HG02678 (cell line): ENCODE measurements around the gene STX16.

ENCODE experiments used
- ATAC-seq: cut with Tn5 transposase; IDR thresholded peaks from one replicate; pipeline ENCODE4 v1.9.1; 2021; ENCODE audit warnings: mild to moderate bottlenecking, moderate library complexity; ENCODE audit not compliant: unreplicated experiment

STX16 gene

DNA sequence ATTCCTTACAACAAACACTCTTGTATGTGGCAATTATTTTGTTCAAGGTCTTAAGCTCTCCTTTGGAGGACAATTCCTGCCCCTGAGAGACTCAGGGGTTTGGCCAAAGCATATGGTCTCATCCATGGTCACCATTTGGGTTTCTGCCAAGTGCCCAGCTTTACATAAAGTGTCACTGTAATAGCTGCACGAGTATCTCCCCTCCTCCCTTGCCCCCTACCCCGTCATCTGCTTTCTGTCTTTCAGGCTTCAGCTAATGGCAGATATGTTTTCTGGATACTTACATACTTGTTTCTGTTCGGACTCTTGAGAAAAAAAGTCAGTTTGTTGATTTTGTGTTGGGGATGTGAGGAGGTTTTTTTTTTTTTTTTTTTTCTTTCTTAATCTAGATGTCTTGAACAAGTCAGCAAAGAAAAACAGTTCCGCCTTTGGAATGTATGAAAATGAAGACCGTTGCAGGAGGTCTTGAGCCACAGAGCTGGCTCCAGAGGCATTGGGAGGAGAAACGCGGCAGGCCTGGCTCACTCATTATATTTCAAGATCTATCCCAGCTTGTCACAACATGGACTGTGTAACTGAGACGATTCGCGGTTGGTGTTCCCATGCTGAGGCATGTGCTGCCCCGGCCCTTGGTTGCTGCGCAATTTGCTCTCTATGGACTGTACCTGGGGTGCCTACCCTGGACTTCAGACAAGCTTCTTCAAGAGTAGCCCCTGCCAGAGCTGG lies 32.6 kb upstream of the STX16 start:
- ATAC-seq, result no peak

DNA sequence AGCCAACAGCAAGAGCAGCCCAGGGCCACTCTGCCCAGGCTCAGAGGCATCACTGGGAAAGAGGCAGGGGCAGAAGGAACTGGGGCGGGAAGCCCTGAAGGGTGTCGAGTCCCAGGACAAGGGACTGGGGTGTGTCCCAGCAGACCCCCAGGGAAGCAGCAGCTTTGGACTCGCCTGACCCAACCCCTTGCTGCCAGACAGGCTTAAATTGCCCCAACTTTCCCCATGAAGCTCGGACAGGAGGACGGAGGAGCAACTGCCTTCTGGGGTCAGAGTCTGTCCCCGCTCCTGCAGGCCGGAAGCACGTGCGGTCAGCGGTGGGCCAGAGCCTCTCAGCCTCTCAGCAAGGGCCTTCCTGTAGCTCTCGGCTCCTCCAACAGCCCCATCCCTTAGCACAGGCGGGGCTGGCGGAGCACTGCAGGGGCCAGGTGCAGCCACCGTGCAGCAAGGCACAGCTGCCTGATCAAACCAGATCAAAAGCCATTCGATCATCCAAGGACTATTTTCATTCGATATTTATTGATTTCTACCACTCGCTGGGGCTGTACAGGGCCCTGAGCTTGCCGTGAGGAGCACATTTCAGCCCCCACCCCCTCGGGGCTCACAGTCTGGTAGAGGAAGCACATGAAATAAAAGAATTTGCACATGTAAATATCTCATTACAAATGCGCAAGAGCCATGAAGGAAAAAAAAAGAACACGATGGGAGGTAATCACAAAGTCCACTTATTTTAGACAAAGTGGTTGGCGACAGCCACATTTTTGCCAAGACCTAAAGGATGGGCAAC lies 31.8 kb upstream of the STX16 start:
- ATAC-seq, result no peak

DNA sequence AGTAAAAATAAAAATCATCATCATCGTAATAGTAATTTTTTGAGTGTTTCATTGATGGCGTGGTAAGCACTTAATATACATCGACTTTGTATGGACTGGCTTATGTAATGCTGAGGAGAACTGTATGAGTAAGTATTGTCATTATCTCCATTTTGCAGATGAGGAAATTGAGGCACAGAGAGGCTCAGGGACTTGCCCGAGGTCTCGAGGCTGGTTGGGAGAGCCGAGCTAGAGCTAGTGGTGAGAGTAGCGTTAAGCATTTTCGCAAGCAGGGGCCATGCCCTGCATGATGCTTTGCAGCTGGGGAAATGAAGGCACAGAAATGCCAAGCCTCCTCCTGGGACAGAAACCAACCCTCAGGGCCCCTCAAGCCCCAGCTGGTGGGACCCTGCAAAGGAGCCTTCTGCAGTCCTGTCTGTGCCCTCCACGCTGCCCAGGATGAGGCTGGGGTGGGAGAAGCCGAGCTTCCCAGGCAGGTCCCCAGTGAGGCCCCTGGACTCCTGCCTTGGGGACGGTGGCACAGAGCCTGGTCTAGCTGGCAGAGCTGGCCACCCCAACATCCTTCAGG lies 31.1 kb upstream of the STX16 start:
- ATAC-seq, result no peak

DNA sequence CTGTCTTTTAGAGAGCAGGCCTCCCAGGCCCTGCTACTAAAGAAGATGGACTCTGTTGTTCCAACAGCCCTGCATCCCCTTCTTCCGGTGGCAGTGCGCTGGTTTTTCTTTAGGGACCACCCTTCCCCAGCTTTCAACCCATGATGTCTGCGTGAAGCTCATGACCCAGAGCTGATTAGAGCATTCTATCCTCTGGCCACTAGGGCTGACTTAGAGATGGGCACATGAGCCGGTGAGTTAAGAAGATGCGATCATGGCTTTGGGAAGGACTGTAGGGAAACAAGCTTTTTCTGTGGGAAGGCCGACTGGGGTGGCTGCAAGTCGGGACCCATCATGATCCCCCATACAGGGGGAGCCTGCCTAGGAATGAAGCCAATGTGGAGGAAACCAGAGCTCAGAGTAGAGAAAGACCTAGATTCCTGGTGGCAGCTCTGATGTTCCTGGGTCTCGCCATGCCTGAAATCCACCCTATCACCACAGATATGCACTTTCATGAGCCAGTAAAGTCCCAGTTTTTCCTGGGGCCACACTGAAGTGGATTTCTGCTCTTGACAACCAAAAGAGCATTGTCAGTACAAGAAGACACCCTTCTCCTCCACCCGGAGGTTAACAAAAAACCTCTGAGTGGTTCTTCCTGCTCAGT lies 29.1 kb upstream of the STX16 start:
- no peak for ATAC-seq

DNA sequence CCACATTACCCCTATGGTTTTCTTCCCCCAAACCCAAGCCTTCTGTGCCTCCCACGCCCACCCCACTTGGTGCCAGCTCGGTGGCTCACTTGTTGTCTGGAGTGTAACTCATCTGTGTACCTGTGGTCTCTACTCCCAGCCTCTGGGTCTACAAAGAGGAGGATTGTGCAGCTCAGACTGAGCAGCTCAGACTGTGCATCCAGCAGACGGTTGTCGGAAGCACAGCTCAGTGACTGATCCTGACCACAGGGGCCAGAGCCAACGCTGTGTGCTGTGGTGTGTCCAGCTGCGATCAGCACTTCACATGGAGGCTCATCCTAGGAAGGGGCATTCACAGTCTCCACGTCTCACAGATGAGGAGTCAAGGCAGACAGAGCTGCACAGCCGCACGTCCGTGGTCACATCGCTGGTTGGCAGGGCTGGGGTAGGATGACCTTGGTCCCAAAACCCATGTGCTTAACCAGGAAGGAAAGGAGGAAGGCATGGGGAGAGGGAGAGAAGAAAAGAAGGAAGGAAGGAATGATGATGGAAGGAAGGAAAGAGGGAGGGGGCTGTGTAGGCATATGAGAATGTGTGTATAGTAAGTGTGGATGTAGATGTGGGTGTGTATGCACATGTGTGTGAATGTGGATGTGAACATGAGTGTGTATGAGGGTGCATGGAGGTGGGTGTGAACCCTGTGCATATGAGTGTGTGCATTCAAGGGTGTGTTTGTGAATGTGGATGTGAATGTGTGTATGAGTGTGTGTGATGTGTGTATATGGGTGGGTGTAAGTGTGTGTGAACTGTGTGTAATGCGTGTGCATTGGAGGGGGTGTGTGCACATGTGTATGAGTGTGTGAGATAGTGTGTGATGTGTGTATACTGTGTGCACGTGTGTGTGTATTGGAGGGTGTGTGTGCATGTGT lies 28.2 kb upstream of the STX16 start:
- no peak for ATAC-seq

DNA sequence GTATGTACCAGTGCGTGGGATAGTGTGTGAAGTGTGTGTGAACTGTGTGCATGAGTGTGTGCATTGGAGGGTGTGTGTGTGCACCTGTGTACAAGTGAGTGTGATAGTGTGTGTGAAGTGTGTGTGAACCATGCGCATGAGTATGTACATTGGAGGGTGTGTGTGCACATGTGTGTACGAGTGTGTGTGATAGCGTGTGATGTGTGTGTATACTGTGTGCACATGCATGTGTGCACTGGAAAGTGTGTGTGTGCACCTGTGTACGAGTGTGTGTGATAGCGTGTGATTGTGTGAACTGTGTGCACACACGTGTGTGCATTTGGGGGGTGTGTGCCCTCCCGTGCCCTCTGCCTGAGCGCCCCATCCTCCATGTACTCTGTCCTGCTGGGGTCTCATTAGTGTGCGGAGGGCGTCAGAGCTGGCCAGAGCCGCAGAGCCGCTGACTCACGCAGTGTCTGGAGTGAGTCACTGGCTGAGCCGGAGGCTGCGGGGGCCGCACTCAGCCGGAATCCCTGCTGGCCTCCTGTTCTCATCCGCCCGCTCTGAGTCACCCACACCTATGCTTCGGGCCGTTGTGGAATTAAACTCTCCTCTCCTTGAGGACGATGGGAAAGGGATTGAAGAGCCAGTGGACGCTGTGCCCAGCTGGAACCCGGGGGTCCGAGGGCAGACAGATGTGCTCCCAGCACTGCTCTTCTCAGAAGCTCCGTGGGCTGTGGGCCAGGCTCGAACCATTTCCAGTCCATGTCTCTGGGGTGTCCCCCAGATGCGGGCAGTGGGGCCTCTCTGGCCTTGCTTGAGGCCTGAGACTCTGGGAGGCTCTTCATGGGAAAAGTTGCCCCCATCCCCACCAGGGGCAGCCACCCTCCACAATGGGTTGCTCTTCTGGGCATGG lies 27.3 kb upstream of the STX16 start:
- ATAC-seq, result no peak

DNA sequence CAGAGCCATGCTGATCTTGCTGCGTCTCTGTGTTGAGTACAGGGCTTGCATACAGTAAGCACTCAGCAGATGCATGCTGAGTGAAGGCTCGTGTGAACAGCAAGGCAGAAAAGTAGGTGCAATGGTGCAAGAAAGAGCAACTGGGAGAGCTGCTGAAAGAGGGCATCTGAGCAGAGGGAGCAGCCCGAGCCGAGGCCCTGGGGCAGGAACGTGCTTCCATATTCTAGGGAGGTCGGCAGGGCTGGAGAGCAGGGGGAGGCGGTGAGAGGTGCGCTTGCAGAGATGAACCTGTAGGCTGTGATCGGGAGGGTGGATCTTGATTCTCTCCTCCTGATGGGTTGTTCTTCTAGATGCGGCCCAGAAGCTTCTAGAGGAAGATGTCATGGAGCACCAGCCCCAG lies 26.4 kb upstream of the STX16 start:
- no peak for ATAC-seq

DNA sequence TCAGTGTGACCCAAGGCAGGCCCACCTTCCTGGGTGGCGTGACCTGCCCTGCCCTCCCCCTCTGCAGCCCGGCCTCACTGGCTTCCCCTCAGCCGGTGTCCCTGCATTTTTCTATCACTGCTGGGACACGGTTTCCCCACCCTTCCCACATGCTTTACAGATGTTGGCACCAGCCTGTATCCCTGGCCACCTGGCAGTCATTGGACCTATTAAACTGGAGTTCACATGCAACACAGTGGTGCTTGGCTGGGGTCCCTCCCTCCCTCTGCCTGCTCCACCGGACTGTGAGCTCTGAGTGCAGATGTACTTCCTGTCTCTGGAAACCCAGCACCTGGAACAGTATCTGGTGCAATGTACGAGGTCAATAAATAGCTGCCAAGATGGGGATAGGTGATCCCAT lies 25.5 kb upstream of the STX16 start:
- ATAC-seq, result no peak

DNA sequence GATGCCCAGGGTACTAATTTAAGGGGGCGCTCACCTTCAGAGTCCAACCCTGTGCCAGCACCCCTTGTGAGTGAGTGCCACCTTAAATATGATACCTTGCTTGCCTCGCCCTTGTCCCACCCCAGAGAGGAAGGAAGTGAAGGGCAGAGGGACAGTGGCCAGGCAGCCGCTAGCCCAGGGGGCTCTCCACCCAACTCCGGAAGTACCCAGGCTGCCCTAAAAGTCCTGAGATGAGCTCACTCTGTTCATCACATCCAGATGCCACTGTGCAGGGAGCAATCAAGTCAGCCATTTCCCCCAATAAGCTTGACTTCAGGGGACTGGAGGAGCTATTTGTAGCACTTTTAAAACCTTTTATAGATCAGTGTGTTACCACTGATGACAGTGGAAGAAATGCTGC lies 25.0 kb upstream of the STX16 start:
- ATAC-seq, result no peak

DNA sequence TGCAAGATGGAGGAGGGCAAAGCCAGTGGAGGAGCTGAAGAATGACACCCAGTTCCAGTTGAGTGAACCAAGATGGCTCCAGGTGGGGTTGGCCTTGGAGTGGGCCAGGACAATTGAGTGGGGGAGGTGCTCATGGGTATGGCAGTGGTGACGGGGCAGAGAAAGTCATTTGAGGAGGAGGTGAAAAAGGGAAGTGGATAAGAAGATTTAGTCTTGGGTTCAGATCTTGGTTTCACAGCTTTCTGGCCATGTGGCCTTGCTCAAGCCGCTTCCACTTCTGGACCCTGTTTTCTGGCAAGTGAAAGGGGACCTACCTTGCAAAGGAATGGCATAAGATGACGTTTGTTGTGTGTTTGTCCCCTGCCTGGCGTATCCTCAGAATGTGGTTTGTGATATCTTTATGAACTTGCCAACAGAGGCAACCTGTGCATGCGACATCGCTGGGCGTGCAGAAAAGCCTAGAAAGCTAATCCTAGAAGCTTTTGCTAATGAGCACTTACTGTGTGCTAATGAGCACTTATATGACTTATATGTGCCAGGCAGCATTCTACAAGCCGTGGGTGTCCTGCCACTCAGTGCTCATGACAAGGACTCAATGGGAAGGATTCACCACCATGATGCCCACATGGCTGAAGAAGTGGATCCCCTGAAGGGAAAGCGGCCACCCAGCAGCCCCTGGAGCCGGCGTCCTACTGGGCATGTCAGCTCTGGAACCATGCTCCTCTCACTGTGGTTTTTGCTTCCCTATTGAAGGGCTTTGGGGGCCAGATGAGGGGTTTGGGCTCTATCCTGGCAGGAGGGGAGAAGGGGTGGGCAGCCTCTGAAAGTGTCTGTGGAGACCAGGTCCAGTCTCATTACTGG lies 23.6 kb upstream of the STX16 start:
- no peak for ATAC-seq

DNA sequence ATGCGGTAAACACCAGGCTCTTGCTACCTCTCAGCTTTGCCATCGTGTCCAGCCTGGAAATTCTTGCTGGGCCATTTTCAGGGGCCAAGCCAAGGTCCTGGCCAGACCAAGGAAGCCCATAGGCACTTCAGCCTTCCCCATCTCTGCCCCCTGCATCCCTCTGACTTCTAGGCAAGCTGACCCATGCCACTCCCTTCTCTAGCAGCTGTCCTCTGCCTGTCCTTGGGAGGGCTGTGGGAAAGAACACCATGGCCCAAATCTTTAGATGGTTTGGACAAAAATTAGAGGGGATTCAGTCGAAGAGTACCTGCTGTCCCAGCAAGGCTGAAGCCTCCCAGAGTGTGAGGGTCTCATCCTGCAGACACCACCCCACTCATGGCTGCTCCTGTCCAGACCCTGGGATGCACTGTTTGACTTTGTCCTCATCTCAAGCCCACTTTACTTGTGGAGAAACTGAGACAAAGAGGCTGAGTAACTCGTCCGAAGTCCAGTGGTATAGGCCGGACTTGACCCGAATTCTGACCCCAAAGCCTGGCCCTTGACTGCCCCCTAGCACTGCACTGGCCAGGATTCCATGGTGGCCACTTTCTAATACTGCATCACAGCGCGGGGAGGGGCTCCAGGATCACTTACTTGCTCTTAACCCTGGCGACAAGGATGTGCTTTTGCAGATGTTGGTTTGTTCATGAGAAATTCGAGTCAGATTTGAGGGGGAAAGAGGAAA lies 22.4 kb upstream of the STX16 start:
- ATAC-seq, result no peak

DNA sequence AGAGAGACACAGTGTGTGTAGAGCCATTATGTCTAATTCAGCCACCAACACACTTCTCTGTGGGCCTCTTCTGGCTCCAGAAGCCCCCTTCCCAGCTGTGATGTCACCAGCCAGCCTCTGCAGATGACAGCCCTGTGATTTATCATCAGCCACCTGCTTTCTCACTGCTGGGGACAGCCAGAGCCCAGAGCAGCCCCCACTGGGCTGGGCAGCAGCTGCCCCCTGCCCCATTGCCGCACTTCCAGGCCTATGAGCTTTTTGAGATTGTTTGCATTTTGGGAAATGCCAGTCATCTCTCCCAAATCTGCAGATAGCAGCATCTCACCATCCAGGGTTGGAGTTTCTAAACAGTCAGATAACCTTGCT lies 21.9 kb upstream of the STX16 start:
- ATAC-seq, result no peak

DNA sequence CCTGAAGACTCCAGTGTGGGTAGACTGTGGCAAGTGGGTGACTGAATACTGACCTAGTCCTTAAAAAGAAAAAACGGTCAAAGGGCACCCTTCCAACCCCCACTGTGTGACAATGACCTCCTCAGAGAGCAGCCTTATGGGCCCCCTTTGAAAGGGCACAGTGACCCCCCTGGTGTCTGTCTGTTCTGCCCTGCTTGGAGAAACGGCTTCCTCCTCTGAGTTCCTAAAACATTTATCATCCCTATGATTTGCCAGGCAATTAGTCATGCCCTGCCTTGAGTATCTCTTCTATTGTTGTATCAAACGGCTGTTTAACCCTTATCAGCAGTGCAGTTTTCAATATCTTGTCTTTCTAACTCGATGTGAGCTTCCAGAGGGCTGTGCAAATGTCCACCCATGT lies 21.0 kb upstream of the STX16 start:
- ATAC-seq, result no peak

DNA sequence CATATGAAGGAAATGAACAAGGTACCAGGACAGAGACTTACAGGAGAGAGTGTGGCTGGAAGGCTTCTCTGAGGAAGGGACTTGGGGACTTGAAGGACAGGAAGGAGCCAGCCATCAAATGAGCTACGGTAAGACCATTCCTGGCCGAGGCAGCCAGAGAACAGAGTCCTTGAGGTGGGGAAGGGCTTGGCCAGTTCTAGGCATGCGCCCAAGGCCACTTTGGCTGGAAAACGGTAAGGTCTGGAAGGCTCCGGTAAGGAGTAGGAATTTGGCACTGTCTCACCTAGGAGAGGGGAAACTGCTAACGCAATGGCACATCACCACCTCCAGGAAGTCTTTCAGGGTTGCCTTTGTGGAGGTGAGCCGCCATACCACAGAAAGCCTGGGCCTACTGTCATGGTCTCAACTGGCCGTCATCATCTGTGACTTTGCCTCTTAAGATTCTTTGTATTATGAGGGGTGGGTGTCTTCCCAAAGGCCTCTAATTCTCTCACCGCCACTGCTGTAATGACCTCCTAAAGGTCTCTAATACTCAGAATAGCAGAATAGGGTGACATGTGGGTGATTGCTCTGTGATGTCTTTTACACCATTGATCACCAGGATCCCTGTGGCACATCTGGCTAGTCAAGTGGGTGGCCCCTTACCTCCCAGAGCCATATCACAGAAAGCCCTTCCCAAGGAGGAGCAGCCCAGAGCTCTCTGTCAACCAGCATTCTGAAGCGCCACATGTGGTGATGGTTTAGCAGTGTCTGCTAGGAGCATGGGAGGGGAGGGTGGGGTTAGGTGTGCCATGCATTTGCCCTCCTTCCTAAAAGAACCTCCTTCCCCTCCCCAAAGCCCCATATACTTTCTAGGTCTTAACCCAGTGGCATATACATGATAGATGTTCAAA lies 17.7 kb upstream of the STX16 start:
- no peak for ATAC-seq

DNA sequence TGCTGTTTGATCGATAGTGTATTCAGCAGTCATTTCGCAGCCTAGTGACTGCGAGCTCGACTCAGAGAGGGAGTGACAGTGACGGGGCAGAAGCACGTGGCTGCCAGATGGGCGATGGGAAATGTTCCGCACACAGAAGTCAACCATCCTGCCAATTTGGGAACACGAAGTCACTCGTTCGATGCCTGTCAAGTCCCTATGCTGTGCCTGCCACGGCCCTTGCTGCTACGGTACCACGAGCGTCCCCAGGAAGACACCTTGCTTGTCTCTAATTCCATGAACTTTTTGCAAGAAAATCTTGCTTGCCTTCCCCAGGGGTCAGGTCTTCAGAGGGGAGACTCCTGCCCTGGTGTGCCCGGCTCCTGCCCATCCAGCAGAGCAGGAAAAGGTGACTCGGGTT lies 17.0 kb upstream of the STX16 start:
- no peak for ATAC-seq

DNA sequence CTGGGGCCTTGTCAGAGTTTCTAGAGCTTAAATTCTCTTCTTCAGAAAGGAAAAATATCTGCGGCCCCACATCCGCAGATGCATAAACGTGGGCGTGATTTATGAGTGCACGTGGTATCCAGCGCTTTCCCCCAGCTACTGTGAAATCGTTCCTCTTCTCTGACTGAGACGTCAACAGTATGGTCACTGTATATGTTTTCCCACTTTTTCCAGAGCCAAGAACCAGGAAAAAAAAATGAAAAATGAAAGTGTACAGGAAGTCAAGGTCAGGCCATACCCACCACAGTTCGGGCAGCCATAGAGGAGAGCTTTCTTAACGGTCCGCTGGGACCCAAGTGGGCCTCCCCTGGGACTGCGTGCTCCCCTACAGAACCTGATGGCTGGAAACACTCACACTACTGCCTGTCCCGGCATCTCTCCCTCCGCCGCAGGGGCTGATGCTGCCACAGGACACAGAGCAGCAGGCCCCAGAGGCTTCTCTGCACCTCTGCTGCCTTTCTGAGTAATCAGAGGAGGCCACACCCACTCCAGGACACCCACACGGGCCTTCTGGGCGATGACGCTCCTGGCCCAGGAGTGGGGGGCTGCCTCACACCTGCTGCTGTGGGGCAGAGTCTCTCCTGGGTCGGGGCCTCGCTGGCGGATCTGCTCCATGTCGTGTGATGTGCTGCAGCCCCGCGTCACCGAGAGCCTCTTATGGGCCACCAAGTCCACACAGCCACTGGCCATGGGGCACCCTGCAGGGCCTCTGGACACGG lies 16.4 kb upstream of the STX16 start:
- ATAC-seq, result no peak

DNA sequence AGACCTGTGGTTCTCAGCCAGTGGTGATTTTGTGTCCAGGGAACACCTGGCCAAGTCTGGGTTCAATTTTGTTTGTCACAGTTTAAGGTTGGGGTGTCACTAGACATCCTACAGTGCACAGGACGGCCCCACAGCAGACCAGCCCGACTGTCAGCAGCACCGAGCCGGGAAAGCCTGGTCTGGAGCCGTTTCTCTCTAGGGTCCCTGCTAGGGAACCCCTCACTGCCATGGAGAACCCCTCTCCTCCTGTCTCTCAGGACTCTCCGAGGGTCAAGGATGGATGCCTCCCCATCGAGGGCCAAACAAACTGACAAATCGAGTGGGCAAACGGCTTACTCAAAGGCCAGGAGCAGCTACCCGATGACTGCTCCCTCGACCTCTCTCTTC lies 15.8 kb upstream of the STX16 start:
- ATAC-seq, result no peak
